Measurements from ENCODE around the gene CDO1.

CDO1 gene

GRCh38 chr5:115778417-115778816 lies 38.0 kb downstream of the CDO1 start:
- no peak for DNase-seq

GRCh38 chr5:115776989-115777388 lies 39.5 kb downstream of the CDO1 start:
- no peak for DNase-seq

GRCh38 chr5:115775999-115776398 lies 40.5 kb downstream of the CDO1 start:
- no peak for DNase-seq

- no peak for DNase-seq
These were observed 41.8 kb downstream of the CDO1 start for GRCh38 chr5:115774684-115775083.

GRCh38 chr5:115772731-115773475 lies 43.6 kb downstream of the CDO1 start:
- no peak for DNase-seq

- DNase-seq = no peak
These were observed 46.0 kb downstream of the CDO1 start for GRCh38 chr5:115770466-115770865.

GRCh38 chr5:115767424-115767823 lies 49.0 kb downstream of the CDO1 start:
- DNase-seq = no peak

GRCh38 chr5:115766608-115767007 lies 49.9 kb downstream of the CDO1 start:
- DNase-seq = no peak

- no peak for DNase-seq
These were observed 58.1 kb downstream of the CDO1 start for GRCh38 chr5:115758356-115758755.

- no peak for DNase-seq
These were observed 60.8 kb downstream of the CDO1 start for GRCh38 chr5:115755675-115756074.
